GM19467 (cell line): ENCODE measurements around the gene LRFN3.
"Not testable (repeated sequence)": the region's sequence is repeated elsewhere in the genome, so short reads cannot be mapped to it uniquely, and the experiment has no call there.

Experiments
- ATAC-seq: cut with Tn5 transposase; IDR thresholded peaks from one replicate; pipeline ENCODE4 v1.9.1; 2021; ENCODE audit warnings: mild to moderate bottlenecking, moderate library complexity; ENCODE audit not compliant: unreplicated experiment

Gene LRFN3

DNA sequence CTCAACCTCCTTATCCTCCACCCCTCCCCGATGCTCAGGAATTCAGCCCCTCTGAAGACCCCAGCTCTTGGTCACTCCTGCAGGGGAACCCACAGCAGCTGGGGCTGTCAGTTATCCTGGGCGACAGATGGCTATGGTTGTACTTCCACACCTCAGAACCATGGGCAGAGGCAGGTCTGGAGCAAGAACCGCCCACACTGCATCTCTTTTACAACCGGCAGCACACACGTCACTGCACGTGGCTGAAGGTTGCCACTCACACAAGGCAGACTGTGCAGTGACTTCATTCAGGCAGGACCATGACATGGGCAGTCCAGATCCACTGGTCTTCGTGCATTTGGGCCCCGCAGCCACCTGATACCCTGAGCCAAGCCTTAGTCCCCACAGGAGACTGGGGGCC is 37.3 kb downstream of the LRFN3 start:
- ATAC-seq: no peak

GRCh38 chr19:35975608-35976214 is 39.5 kb downstream of the LRFN3 start:
- ATAC-seq: no peak

GRCh38 chr19:35977446-35978222 is 41.5 kb downstream of the LRFN3 start:
- no peak for ATAC-seq

GRCh38 chr19:35978271-35978670 is 42.1 kb downstream of the LRFN3 start:
- ATAC-seq: no peak

DNA sequence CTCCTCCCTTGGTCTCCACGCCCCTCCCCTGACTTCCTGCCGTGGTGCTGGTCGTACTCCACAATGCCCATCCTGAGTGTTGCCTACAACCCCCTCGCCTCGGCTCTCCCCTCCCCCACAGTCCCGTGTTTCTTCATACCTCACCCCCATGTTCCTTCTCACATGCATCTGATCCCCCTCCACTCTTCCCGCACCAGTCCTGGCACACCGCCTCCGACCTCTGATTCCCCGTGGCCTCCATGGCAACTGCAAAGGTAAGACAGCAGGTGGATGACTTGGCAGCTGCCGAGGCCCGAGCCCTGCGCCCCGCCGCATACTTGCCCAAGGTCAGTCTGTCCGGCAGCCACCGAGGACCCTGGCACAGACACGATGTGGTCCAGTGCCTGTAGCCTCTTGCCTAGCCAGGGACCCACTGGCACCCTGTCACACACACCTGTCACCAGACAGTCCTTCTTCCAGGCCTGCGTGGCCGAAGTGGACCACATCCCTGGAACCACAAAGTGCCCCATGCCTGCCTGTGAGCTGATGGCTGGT is 42.7 kb downstream of the LRFN3 start:
- ATAC-seq: no peak

DNA sequence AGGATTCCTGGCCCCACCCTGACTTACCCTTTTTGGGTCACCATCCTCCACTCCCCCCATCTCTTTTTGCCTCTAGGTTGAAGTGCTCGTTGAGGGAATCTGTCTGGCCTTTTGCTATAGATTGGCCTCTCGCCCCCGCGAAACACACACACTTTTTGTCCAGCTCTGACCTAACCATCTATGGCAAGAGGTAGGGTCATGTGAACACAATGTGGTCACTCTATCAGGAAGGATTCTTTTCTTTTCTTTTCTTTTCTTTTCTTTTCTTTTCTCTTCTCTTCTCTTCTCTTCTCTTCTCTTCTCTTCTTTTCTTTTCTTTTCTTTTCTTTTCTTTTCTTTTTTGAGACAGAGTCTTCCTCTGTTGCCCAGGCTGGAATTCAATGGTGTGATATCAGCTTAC is 44.8 kb downstream of the LRFN3 start:
- ATAC-seq: not testable (repeated sequence)

GRCh38 chr19:35983177-35983576 is 47.0 kb downstream of the LRFN3 start:
- no peak for ATAC-seq

- ATAC-seq: no peak
Observed at GRCh38 chr19:35986111-35986510, 49.9 kb downstream of the LRFN3 start.

GRCh38 chr19:35986664-35987570 is 50.7 kb downstream of the LRFN3 start:
- no peak for ATAC-seq

DNA sequence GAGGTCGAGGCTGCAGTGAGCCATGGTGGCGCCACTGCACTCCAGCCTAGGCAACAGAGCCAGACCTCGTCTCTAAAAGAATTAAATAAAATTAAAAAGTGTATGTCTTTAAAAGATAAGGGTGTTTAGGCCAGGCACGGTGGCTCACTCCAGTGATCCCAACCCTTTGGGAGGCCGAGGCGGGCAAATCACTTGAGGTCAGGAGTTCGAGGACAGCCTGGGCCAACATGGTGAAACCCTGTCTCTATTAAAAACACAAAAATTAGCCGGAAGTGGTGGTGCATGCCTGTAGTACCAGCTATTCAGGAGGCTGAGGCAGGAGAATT is 51.4 kb downstream of the LRFN3 start:
- ATAC-seq: no peak

GRCh38 chr19:35988824-35989223 is 52.6 kb downstream of the LRFN3 start:
- ATAC-seq: no peak

GRCh38 chr19:35990156-35990555 is 54.0 kb downstream of the LRFN3 start:
- no peak for ATAC-seq

DNA sequence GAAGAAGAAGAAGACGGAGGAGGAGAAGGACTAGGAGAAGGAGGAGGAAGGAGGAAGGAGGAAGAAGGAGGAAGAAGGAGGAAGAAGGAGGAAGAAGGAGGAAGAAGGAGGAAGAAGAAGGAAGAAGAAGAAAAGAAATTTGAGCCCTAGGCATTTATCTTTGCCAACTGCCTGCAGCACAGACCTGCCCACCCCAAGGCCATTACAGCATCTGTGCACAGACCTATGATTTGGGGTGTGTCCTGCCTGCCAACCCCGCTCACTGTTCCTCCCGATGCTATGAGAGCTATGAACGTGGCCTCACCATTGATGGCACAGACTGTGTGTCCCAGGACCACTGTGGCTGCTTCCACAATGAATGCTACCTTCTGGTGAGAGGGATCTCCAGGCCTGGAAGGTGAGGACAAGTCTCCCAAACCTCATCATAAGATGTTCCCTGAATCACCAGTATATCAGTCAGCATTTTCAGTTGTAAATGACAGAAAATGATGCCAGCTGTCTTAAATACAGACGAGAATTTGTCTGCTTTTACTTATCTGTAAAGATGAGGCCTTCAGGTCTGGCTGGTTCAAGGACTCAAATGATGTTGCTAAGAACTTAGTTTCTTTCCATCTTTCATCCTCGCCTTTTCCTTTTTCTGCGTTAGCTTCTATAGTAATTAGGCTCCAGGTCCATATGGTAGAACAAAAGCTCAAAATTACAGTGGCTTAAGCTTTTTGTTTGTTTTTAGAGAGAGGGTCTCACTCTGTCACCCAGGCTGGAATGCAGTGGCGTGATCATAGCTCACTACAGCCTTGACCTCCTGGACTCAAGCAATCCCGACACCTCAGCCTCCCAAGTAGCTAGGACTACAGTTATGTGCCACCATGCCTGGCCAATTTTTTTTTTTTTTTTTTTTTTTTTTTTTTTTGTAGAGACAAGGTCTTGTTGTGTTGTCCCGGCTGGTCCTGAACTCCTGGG is 54.9 kb downstream of the LRFN3 start:
- no peak for ATAC-seq

DNA sequence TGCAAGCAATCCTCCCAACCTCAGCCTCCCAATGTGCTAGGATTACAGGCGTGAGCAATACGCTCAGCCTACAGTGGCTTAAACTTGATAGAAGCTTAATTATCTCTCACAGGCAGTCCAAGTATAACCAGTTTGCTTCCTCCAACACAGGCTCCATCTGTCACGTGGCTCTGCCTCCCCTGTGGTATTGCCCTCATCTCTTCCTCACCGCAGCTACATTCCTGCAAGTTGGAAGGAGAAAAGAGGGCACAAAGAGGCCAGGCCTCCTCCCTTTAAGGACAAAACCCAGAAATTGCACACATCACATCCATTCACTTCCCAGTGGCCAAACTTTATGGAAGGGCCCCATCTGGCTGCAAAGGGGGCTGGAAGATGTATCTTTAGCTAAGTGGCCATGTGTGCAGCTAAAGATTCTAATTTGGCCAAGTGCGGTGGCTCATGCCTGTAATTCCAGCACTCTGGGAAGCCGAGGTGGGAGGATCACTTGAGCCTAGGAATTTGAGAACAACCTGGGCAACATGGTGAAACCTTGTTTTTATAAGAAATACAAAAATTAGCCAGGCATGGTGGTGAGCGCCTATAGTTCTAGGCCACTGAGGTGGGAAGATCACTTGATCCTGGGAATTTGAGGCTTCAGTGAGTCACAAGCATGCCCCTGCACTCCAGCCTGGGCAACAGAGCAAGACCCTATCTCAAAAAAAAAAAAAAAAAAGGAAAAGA is 55.7 kb downstream of the LRFN3 start:
- no peak for ATAC-seq

- no peak for ATAC-seq
Observed at GRCh38 chr19:35992907-35993765, 57.0 kb downstream of the LRFN3 start.

GRCh38 chr19:35993923-35994598 is 57.9 kb downstream of the LRFN3 start:
- no peak for ATAC-seq
